NOMO-1 (cell line): ENCODE results near the gene KCNF1.

Experiments
- DNase-seq, 2 experiments: peaks; one replicate each; lab custom pipeline; 2025; ENCODE audit not compliant: unreplicated experiment in 2 of 2; lab: John Stamatoyannopoulos, UW

Gene KCNF1

GRCh38 chr2:10918661-10919409 lies 7.1 kb downstream of the KCNF1 start:
- no peak for DNase-seq

DNA sequence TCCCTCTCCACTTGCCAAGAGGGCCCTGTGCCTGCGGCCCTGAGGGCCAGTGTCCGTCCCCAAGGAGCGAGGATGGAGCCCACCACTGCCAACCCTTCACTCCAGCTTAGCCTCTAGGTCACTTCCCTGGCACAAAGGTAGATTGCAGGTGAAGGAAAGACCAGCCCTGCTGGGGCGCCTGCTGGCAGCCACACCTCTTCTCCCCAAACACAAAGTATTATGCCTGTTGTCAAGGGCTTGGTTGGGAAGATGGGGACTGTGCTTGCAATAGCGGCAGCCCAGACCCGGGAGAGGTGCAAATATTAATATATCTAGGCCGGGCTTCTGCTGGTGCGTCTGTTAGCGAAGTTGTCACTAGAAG lies 7.7 kb downstream of the KCNF1 start:
- no peak for DNase-seq

DNA sequence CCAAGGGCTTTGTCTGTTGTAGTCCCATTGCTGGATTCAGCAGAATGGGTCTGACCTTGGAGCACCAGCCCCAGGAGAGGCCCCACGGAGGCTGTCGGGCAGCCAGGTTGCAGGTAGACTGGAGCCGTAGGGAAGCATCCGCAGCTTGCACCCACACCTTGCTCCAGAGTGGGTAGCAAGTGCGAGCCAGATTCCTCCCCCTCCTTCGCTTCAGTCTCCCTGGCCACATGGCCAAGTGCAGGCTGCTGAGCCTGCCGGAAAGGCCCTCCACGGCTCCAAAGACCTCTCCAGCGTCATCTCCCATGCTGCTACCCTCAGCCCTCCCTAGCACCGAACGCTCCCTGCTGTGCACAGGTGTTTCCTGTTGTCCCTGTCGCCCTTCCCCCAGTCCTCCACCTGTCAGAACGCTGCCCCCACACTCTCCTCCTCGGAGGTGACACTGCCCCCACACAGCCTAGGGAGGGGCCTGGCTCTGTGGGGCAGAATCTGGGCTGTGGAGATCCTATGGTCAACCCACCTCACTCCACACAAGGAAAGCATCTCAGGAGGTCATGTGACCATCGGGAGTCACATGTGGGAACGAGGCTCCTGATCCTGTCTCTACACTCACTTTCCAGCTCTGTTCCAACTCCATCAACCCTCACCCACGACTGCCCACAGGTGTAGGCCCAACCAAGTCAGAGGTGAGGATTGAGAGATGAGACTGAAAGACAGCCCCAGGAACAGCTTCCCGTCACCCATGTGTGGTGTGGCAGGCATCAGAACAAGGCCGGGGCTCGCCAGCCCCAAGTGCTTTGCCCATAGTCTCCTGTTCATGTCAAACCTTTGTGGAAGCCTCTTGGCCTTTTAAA lies 8.3 kb downstream of the KCNF1 start:
- no peak for DNase-seq

GRCh38 chr2:10920764-10921388 lies 9.1 kb downstream of the KCNF1 start:
- no peak for DNase-seq

DNA sequence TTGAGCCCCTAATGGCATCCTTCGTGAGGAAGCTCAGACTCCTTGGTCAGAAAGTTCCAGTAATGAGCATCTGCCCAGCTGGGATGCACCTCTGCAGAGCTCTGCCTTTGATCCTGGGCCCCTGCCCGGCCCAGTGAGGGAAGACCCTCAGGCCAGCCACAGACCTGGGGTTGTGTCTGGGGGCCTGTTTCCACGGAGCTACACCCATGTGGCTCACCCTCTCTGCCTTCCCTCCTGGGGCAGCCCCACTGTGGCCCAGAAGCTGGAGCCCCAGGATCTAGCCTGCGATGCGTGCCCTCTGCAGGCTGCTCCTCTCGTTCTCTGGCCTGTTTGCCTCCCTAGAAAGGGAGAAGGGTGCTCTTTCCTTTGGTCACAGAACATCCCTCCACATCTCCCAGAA lies 9.8 kb downstream of the KCNF1 start:
- DNase-seq = no peak

GRCh38 chr2:10922307-10923007 lies 10.7 kb downstream of the KCNF1 start:
- no peak for DNase-seq

DNA sequence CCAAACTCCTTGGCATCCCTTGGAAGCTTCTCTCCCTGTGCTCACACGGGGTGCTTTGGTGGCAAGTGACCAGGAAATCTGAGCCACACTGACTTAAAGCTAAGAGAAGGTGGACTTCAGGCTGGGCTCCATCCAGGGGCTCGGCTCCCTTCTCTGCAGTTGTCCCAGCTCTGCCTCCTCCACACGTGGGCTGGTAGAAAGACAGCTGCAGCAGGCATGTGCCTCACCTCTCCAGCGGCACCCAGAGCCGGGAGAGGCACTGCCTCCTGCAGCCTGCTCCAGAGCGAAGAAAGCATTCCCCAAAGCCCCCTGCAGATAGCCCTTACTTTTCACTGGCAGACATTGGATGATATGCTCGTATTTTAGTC lies 11.3 kb downstream of the KCNF1 start:
- DNase-seq = no peak

- DNase-seq = no peak
Observed at GRCh38 chr2:10923965-10924364, 12.2 kb downstream of the KCNF1 start.

DNA sequence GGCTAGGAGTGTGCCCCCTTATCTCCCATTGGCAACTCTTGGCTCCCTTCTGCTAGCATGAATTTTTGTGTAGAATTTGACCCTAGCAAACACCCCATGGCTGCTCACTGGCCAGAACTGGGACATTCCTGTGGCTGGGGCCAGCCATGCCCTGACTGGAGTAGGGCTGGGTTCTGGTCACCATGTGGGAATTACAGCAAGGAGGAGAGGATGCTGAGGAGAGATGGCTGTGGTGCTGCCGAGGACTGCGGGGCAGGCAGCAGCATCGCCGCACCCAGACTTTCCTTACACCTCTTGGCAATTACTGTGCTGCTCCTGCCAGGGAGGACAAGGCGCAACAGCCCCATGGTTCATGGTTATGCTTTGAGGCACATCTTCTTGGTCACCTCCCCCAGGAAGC lies 12.7 kb downstream of the KCNF1 start:
- no peak for DNase-seq

DNA sequence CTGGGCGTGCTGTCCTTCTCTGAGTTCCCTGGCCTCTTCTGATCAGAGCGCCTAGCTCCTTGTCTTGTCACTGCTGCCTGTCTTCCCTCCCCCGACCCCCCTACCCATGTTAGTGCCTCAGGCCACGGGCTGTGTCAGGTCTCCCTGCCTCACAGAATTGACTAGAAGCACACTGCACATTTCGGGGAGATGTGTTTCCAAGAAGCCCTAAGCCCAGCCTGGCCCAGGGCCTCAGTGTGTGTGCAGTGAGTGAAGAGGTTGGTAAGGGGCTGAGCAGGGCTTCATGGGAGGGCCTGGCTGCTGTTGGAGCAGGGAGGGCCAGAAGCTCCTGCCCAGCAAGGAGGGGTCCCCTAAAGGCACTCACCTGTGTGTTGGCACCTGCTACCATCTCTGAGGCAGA lies 13.1 kb downstream of the KCNF1 start:
- no peak for DNase-seq

GRCh38 chr2:10926191-10926820 lies 14.6 kb downstream of the KCNF1 start:
- DNase-seq = no peak

GRCh38 chr2:10930721-10931516 lies 19.2 kb downstream of the KCNF1 start:
- DNase-seq = no peak

- no peak for DNase-seq
Observed at GRCh38 chr2:10931710-10932255, 20.0 kb downstream of the KCNF1 start.

DNA sequence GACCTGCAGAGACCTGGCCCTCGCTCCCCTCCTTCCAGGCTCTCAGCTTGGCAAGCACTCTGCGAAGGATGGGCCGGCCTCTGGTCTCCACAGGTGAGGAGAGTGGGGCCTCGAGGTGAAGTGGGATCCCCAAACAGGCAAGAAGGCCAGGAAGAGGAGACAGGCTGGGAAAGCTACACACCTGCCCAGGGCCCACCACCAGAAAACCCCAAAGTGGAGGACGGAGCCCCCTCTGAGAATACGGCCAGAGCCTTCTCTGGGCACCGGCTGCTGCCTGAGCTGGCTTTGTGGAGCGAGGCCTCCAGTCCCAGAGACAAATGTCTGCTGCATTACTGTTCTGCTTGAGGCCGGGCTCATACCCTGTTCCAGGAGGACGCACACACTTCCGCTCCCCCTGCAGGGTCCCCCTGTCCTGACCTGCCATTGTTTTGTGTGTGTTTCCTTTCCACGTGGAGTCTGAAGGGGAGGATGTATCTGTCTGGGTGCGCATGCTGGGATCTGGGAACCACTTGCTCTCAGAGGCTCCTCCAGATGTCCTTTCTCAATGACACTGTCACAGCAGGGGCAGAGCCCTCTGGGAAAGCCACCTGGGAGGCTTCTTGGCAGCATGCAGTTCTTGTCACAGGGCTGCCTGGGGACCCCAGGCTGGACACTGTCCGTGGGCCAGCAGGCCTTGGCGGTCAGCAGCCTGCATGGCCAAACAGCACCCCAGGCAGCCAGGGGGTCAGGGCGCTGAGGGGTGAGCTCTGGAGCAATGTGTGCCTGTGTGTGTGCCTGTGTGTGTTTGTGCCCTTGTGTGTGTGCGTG lies 20.8 kb downstream of the KCNF1 start:
- DNase-seq = no peak

DNA sequence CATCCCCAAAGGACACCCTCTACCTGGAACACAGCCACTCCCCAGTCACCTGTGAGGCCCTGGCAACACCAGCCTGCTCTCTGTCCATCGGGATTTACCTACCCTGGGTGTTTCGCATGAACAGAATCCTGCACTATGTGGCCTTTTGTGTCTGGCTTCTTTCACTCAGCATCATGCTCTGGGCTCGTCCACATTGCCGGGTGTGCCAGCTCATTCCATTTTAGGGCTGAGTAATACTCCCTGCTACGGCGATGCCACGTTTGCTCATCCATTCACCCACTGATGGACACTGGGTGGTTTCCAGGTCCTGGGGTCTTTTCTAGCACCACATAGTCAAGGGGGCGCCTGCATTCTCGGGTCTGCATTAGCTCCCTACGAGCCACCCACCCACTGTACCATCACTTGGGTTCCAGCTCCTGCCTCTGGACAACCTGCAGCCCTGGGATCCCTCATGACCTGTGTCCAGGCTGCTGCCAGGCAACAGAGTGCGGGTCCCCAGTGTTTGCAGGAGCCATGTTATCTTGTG lies 22.0 kb downstream of the KCNF1 start:
- DNase-seq = no peak

GRCh38 chr2:10934308-10934978 lies 22.7 kb downstream of the KCNF1 start:
- peak; percentile 2 to 5 for DNase-seq

- no peak for DNase-seq
Observed at GRCh38 chr2:10934979-10935350, 23.2 kb downstream of the KCNF1 start.

GRCh38 chr2:10935366-10935918 lies 23.7 kb downstream of the KCNF1 start:
- no peak for DNase-seq
